ENCODE results near the gene TBC1D13. TPM values are rescaled to one million over a fixed set of nuclear protein-coding genes. Genes with fewer than 3 reads are reported as not detected.

The TBC1D13 gene
- total RNA-seq, 1 donor = 10.4 TPM

- TF ChIP-seq CTCF (IDR thresholded peaks at IDR 0.05; ENCODE audit: insufficient read depth, low read depth, low read length) = no peak
- H3K4me3 ChIP-seq (ENCODE audit: low read depth, low read length) = no peak overlapping the region
- DNase-seq (ENCODE audit: low read depth) = no peak
Measured at GRCh38 chr9:128820665-128821583, 33.9 kb downstream of the TBC1D13 start.

DNA sequence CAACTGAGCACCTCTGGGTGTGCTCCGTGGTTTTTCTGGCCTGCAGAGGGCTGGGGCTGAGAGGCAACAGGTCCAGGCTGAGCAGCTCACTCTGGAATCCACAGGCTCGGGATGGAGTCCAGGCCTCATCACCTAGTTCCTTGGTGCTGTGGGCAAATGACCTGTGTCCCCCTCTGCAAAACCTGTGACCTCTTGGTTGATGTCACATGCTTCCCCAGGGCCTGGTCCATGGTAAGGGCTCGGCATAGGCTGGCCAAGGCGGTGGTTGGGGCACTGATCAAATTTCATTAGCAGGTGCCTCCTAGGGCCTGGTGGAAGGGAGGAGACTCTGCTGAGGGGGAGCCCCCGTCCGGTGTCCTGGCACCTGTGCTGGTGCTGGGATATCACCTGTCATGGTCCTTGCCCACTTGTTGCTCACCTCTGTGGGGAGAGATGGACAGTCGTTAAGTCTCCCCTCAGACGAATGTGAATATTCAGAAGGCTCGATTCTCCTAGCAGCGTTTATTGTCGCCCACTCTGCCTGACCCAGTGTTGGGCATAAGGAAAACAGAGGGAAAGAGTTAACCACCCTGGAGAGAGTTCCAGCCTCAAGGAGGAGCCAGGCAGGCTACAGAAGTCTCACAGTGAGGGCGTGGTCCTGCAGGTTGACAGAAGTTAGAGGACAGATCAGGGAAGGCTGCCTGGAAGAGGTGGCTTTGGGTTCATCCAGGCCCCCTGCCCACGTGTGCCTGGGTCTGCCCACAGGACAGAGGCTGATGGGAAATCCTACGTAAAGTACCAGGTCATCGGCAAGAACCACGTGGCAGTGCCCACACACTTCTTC, 34.7 kb downstream of the TBC1D13 start:
- no peak overlapping the region for H3K4me3 ChIP-seq (ENCODE audit: low read depth, low read length)
- no peak for TF ChIP-seq CTCF (IDR thresholded peaks at IDR 0.05; ENCODE audit: insufficient read depth, low read depth, low read length)
- DNase-seq (ENCODE audit: low read depth) = no peak

DNA sequence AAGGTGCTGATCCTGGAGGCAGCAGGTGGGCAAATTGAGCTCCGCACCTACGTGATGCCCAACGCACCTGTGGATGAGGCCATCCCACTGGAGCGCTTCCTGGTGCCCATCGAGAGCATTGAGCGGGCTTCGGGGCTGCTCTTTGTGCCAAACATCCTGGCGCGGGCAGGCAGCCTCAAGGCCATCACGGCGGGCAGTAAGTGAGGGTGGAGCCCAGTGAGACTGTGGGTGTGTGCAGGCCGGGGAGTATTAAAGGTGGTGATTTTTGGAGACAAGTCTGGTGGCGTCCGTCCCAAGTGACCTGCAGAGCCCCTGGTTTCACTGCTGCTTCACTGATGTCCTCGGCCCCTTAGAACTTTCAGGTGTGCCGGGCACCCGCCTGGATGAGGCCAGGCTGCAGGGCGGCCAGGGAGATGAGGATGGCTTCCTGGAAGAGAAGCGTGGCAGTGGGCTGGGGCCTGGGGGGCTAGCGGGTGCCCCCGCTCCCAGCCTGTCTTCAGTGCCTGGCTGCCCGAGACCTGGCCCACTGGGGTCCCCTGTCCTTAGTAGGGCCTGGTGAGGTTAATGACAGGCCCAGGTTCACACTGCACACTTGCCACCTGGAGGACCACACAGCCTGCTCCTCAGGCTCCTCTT, 35.5 kb downstream of the TBC1D13 start:
- H3K4me3 ChIP-seq (ENCODE audit: low read depth, low read length) = no peak overlapping the region
- no peak for TF ChIP-seq CTCF (IDR thresholded peaks at IDR 0.05; ENCODE audit: insufficient read depth, low read depth, low read length)
- DNase-seq (ENCODE audit: low read depth) = no peak

DNA sequence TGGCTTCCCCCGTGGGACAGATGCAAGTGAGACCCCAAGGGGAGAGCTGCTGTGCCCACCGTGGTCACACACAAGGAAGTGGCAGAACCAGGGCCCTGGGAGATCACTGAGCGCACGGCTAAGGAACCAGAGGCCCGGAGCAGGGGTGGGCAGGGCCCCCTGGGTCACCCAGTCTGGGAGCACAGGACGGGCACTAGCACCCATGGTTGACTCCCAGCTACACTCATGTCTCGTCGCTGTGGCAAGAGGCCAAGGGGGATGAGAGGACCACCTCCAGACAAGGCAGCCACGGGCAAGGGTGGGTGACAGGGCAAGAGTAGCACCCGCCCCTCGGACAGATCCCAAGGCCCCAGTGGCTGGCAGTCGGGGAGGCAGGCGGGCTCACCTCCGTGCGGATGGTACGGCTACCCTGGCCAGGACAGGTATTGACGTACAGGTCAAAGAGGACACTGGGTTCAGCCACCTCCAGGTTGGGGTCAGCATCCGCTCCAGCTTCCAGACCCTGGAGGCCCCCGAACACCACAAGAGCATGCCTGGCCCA, 36.4 kb downstream of the TBC1D13 start:
- no peak overlapping the region for H3K4me3 ChIP-seq (ENCODE audit: low read depth, low read length)
- DNase-seq (ENCODE audit: low read depth) = no peak
- no peak for TF ChIP-seq CTCF (IDR thresholded peaks at IDR 0.05; ENCODE audit: insufficient read depth, low read depth, low read length)

DNA sequence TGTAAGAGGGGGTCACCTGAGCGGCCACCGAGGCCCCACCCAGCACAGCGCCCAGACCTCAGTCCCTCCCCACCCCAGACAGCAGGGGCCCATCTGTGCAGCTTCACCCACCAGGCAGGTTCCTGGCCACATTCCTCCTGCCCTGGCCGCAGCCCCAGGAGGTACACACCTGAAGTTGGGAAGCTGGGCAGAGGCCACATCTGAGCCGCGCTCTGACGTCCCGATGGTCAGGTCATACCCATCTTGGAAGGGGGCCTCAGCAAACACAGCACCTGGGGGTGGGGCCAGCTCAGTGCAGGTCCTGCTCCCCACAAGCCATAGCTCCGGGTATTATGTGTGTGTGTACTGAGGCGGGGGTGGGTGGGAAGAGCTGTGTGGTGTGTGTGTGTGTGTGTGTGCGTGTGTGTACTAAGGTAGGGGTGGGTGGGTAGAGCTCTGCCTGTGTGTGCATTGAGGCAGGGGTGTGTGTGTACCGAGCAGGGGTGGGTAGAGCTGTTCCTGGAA, 36.9 kb downstream of the TBC1D13 start:
- DNase-seq (ENCODE audit: low read depth) = no peak
- no peak overlapping the region for H3K4me3 ChIP-seq (ENCODE audit: low read depth, low read length)
- no peak for TF ChIP-seq CTCF (IDR thresholded peaks at IDR 0.05; ENCODE audit: insufficient read depth, low read depth, low read length)

- H3K4me3 ChIP-seq (ENCODE audit: low read depth, low read length) = no peak overlapping the region
- no peak for DNase-seq (ENCODE audit: low read depth)
- TF ChIP-seq CTCF (IDR thresholded peaks at IDR 0.05; ENCODE audit: insufficient read depth, low read depth, low read length) = no peak
Measured at GRCh38 chr9:128824911-128825310, 37.9 kb downstream of the TBC1D13 start.

Data from fibroblast of villous mesenchyme (primary cell).